Activated CD8-positive, alpha-beta T cell treated with anti-CD3 and anti-CD28 coated beads for 36 hours (primary cell): ENCODE measurements around the gene SIT1. TPM values are rescaled to one million over a fixed set of nuclear protein-coding genes. Genes with fewer than 3 reads are reported as not detected.
A peak's percentile ranks its signal among the peaks of the same experiment; 100 is the strongest.

Source experiments
- ATAC-seq: fragments of 200-7000 bp; cut with Tn5 transposase; one replicate; pipeline ENCODE4 v1.10.0; 2021; ENCODE audit warnings: mild to moderate bottlenecking, moderate library complexity
- CTCF ChIA-PET: fragments of 350-600 bp; sonication (Branson Sonifier 250); formaldehyde crosslinking; loops from one replicate; lab custom pipeline; 2021; ENCODE audit warnings: antibody characterized with exemption; lab: Charles Lee
- POLR2A ChIA-PET: fragments of 350-600 bp; sonication (Branson Sonifier 250); formaldehyde crosslinking; loops from one replicate; lab custom pipeline; 2021; ENCODE audit warnings: antibody characterized with exemption; lab: Charles Lee
- DNase-seq: peaks from one replicate; pipeline ENCODE4 v3.0.0-alpha.2; 2020
- H3K27ac Mint-ChIP-seq: one replicate; pipeline ENCODE4 v1.8.0; 2021; ENCODE audit warnings: mild to moderate bottlenecking, mixed read lengths
- H3K27me3 Mint-ChIP-seq: one replicate; pipeline ENCODE4 v1.8.0; 2021; ENCODE audit warnings: mixed read lengths
- H3K36me3 Mint-ChIP-seq: one replicate; pipeline ENCODE4 v1.8.0; 2021; ENCODE audit warnings: low read depth, mixed read lengths
- H3K4me1 Mint-ChIP-seq: one replicate; pipeline ENCODE4 v1.8.0; 2021; ENCODE audit warnings: low read depth, mixed read lengths
- H3K4me3 Mint-ChIP-seq: one replicate; pipeline ENCODE4 v1.8.0; 2021; ENCODE audit warnings: mild to moderate bottlenecking, moderate library complexity, mixed read lengths
- H3K9me3 Mint-ChIP-seq: one replicate; pipeline ENCODE4 v1.8.0; 2021; ENCODE audit warnings: mixed read lengths
- intact Hi-C: fragments of 100-400 bp; cut with micrococcal nuclease; formaldehyde crosslinking; loops from one replicate; pipeline ENCODE4 v1.10.0; 2022
- total RNA-seq, 2 experiments: library from RNA; stranded (reverse); gene quantifications; one replicate each; pipeline ENCODE4 v1.2.3, GENCODE V29; 2021
- TF ChIP-seq, protein P1 (sequence below): fragments of 200-600 bp; IDR thresholded peaks from one replicate; pipeline ENCODE4 v1.8.0; 2022; ENCODE audit warnings: antibody characterized with exemption, mild to moderate bottlenecking

SIT1 gene
- total RNA-seq, 2 experiments from 2014 or later, result 99.9 to 102 TPM

DNA sequence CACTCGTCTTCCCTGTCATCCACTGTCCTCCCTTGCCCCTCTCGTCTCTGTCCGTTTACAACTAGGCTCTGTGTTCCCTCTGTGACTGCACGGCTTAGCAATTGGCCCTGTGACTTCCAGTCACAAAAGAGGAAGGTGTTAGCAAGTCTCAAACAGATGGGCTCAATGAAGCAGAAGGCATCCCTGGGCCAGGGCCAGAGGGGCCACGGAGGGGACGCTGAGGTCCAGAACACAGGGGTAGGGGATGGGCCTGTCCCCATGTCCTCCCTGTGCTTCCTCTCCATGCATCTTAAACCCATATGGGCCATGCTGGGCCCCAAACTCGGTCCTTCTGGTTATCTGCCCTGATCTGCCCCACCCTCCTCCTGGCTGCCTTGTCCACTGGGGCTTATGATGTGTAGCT lies 32.4 kb downstream of the SIT1 start, which contains the start of gene CD72:
TSS of gene CD72 (minus strand) at position 89 of the 403 bp plus-strand sequence. CDS start 110 bp downstream, outside the sequence.
- CTCF ChIA-PET, result interaction anchor here (1.9 to 4.1 kb wide), 4 partner anchors 13 to 29 kb away, joined by 5 to 44 read pairs (median 11); partner anchors contain the start of genes SIT1 and TESK1
- no peaks in the 10 kb centered on the region for H3K36me3 Mint-ChIP-seq
- ATAC-seq (no peak), DNase-seq (no peak)
- H3K4me3 Mint-ChIP-seq, result peak within 1 kb of the TSS; percentile 86
- H3K27ac Mint-ChIP-seq, result peak within 1 kb of the TSS; percentile 96
- H3K27me3 Mint-ChIP-seq, result no peaks in the 10 kb centered on the region
- peaks cover 53% of the 10 kb centered on the region for H3K4me1 Mint-ChIP-seq
- intact Hi-C loops, result loop anchor here (2.0 kb wide), 1 partner anchor 30 kb away; no protein-coding TSS in a partner anchor
- H3K9me3 Mint-ChIP-seq, result no peaks in the 10 kb centered on the region
- POLR2A ChIA-PET, result interaction anchor here (0.5 to 3.6 kb wide), 6 partner anchors 10 to 47 kb away, joined by 3 to 18 read pairs (median 9); partner anchors contain the start of genes ARHGEF39 and TESK1
- TF ChIP-seq, protein P1, sequence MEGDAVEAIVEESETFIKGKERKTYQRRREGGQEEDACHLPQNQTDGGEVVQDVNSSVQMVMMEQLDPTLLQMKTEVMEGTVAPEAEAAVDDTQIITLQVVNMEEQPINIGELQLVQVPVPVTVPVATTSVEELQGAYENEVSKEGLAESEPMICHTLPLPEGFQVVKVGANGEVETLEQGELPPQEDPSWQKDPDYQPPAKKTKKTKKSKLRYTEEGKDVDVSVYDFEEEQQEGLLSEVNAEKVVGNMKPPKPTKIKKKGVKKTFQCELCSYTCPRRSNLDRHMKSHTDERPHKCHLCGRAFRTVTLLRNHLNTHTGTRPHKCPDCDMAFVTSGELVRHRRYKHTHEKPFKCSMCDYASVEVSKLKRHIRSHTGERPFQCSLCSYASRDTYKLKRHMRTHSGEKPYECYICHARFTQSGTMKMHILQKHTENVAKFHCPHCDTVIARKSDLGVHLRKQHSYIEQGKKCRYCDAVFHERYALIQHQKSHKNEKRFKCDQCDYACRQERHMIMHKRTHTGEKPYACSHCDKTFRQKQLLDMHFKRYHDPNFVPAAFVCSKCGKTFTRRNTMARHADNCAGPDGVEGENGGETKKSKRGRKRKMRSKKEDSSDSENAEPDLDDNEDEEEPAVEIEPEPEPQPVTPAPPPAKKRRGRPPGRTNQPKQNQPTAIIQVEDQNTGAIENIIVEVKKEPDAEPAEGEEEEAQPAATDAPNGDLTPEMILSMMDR, result no peak

DNA sequence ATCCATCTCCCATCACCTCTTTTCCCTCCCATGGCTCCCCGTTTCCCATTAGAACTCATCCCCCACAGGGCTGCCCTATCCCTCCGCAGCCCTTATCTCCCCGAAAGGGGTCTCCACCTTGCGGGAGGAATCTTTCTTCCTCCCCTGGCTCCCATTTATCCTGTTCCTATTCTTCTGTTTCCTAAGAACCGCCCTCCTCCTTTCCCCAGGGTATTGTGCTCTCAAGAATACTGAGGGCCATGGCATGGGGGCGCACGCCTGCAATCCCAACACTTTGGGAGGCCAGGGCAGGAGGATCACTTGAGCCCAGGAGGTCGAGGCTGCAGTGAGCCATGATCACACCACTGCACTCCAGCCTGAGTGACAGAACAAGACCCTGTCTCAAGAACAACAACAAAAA lies 33.2 kb downstream of the SIT1 start:
- intact Hi-C loops, result no loop called here
- peaks cover 53% of the 10 kb centered on the region for H3K4me1 Mint-ChIP-seq
- CTCF ChIA-PET, result interaction anchor here (0.6 to 6.8 kb wide), 19 partner anchors 8 to 112 kb away, joined by 3 to 95 read pairs (median 7); partner anchors contain the start of genes ARHGEF39, CCDC107, CREB3 and RMRP
- H3K27me3 Mint-ChIP-seq, result no peaks in the 10 kb centered on the region
- no peaks in the 10 kb centered on the region for H3K36me3 Mint-ChIP-seq
- DNase-seq, result no peak
- H3K27ac Mint-ChIP-seq, result peak overlapping the region; percentile 96
- TF ChIP-seq, protein P1, result no peak
- no peaks in the 10 kb centered on the region for H3K9me3 Mint-ChIP-seq
- POLR2A ChIA-PET, result interaction anchor here (0.5 to 3.6 kb wide), 6 partner anchors 12 to 74 kb away, joined by 3 to 18 read pairs (median 4); no protein-coding TSS in a partner anchor
- no peak for ATAC-seq
- peak overlapping the region; percentile 86 for H3K4me3 Mint-ChIP-seq

DNA sequence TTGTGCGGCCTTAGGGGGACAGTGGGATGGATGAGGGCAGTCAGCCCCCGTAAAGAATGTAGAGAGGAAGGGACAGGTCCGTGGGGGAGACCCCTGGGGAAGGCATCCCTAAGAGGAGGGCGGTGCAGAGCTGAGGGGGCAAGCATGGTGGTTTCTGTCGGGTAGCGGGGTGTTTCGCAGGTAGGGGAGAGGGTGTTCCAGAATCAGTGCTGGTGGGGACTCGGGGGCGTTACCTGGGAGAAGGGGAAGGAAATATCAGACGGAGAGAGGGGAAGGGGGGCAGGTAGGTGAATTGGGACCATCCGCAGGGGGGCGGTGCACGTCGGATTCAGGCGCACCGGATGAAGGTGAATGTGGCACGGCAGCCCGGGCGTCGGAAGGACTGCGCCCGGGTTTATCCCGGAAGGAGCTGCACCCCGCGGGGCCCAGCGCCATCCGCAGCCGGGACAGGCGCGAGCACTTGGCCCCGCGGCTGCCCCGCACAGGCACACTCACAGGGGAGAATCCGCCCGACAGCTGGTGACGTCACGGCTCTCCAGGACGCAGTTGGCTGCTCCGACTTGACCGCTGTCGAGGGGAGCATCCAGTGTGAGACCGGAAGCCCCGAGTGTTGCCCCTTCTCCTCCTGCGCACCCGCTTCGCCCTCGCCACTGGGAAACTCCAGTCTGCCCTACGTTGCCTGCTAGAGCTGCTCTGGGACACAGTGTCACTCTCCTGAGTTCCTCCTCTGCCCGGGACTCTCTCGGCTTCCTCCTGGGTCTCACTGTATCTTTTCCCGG lies 33.9 kb downstream of the SIT1 start:
- TF ChIP-seq, protein P1, result peak; percentile 39
- POLR2A ChIA-PET, result interaction anchor here (0.7 to 3.6 kb wide), 9 partner anchors 9 to 75 kb away, joined by 3 to 18 read pairs (median 3); partner anchors contain the start of genes CCDC107 and RMRP
- no peaks in the 10 kb centered on the region for H3K36me3 Mint-ChIP-seq
- intact Hi-C loops, result no loop called here
- H3K9me3 Mint-ChIP-seq, result no peaks in the 10 kb centered on the region
- H3K27me3 Mint-ChIP-seq, result no peaks in the 10 kb centered on the region
- peaks cover 49% of the 10 kb centered on the region for H3K4me1 Mint-ChIP-seq
- DNase-seq, result peak; percentile 88
- H3K27ac Mint-ChIP-seq, result peak overlapping the region; percentile 96
- H3K4me3 Mint-ChIP-seq, result peak overlapping the region; percentile 86
- peak; percentile 45 for ATAC-seq
- CTCF ChIA-PET, result interaction anchor here (0.6 to 6.8 kb wide), 22 partner anchors 9 to 118 kb away, joined by 3 to 95 read pairs (median 6); partner anchors contain the start of genes ARHGEF39, CCDC107, CREB3 and RMRP

DNA sequence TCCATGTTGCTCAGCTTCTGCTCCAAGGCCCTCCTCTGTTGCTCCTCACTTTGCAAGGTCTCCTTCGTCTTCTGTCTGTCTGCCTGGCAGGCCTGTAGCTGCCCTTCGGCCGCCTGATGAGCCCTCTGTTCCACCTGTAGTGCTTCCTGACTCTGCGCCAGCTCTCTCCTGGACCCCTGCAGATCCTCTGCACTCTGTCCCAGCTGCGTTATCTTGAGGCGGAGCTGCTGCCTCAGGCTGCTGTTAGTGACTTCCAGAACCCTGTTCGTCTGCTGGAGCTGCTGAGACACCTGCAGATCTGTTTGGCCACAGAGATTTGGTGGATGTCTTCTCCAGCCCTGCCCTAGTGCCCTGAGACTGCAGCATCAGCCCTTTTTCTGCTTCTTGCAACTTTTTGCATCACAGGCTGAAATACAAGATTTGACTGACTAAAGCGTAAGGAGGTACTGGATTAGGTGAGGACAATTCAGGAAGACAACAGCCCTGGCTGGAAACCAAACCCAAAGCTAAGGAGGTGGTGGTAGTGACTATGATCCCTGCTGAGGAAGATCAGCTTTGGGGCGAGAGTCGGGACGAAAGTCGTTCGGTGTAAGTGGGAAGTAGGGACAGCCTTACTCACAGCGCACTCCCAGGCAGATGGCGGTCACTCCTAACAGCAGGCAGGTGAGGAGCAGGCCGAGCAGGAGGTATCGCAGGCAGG lies 34.6 kb downstream of the SIT1 start:
- CTCF ChIA-PET, result interaction anchor here (0.8 to 6.8 kb wide), 15 partner anchors 8 to 119 kb away, joined by 3 to 95 read pairs (median 9); partner anchors contain the start of genes ARHGEF39, CCDC107, CREB3 and RMRP
- TF ChIP-seq, protein P1, result no peak
- peak overlapping the region; percentile 71 for H3K27ac Mint-ChIP-seq
- no peak for ATAC-seq
- POLR2A ChIA-PET, result interaction anchor here (0.7 to 3.6 kb wide), 6 partner anchors 8 to 114 kb away, joined by 3 to 18 read pairs (median 3); no protein-coding TSS in a partner anchor
- H3K9me3 Mint-ChIP-seq, result no peaks in the 10 kb centered on the region
- peaks cover 49% of the 10 kb centered on the region for H3K4me1 Mint-ChIP-seq
- no peaks in the 10 kb centered on the region for H3K27me3 Mint-ChIP-seq
- intact Hi-C loops, result no loop called here
- no peaks in the 10 kb centered on the region for H3K36me3 Mint-ChIP-seq
- peak overlapping the region; percentile 86 for H3K4me3 Mint-ChIP-seq
- no peak for DNase-seq
